ENCODE measurements around the gene DBI. TPM values are rescaled to one million over a fixed set of nuclear protein-coding genes. Genes with fewer than 3 reads are reported as not detected.

Gene DBI
- total RNA-seq = 100 to 1,000 TPM; 142 to 143 TPM

- H3K4me1 Mint-ChIP-seq (ENCODE audit: low read depth) = peaks cover 50% of the 10 kb centered on the region
- CTCF ChIA-PET = no interaction called here
- peak within 1 kb of the TSS; percentile 100 for H3K27ac Mint-ChIP-seq
- H3K9me3 Mint-ChIP-seq = no peaks in the 10 kb centered on the region
- POLR2A ChIA-PET = interaction anchor here (0.7 to 2.7 kb wide), 10 partner anchors 9 to 98 kb away, joined by 3 to 12 read pairs (median 4); no protein-coding TSS in a partner anchor
- peak within 1 kb of the TSS; percentile 100 for H3K4me3 Mint-ChIP-seq
- no peak for TF ChIP-seq CTCF (IDR thresholded peaks at IDR 0.05)
- H3K36me3 Mint-ChIP-seq (ENCODE audit: low read depth) = peaks cover 42% of the 10 kb centered on the region
- H3K27me3 Mint-ChIP-seq = no peaks in the 10 kb centered on the region
- DNase-seq = peak; percentile 94
- peak; percentile 92 for ATAC-seq
- intact Hi-C loops (cut with micrococcal nuclease) = no loop called here
Observed at GRCh38 chr2:119366649-119367471, at the start of gene DBI, which contains the start of gene C2orf76. TSS of gene DBI (plus strand) at chr2:119366977. CDS start at chr2:119367052, 75 bp downstream. TSS of gene C2orf76 (minus strand) at chr2:119366834. CDS start at chr2:119339959, 26,875 bp downstream.

GRCh38 chr2:119317554-119317953 is 49.2 kb upstream of the DBI start:
- CTCF ChIA-PET = no interaction called here
- H3K9me3 Mint-ChIP-seq = no peaks in the 10 kb centered on the region
- H3K4me1 Mint-ChIP-seq (ENCODE audit: low read depth) = no peaks in the 10 kb centered on the region
- TF ChIP-seq CTCF (IDR thresholded peaks at IDR 0.05) = no peak
- DNase-seq (no peak), ATAC-seq (no peak)
- POLR2A ChIA-PET = no interaction called here
- no peak overlapping the region for H3K4me3 Mint-ChIP-seq
- intact Hi-C loops (cut with micrococcal nuclease) = no loop called here
- no peaks in the 10 kb centered on the region for H3K36me3 Mint-ChIP-seq (ENCODE audit: low read depth)
- H3K27ac Mint-ChIP-seq = no peak overlapping the region
- H3K27me3 Mint-ChIP-seq = no peaks in the 10 kb centered on the region

- H3K4me3 Mint-ChIP-seq = no peak overlapping the region
- no peaks in the 10 kb centered on the region for H3K4me1 Mint-ChIP-seq (ENCODE audit: low read depth)
- H3K36me3 Mint-ChIP-seq (ENCODE audit: low read depth) = no peaks in the 10 kb centered on the region
- no peak for ATAC-seq
- no peaks in the 10 kb centered on the region for H3K9me3 Mint-ChIP-seq
- CTCF ChIA-PET = interaction anchor here (1.2 to 1.3 kb wide), 2 partner anchors 10 to 157 kb away, joined by 3 read pairs; no protein-coding TSS in a partner anchor
- DNase-seq = no peak
- no peaks in the 10 kb centered on the region for H3K27me3 Mint-ChIP-seq
- TF ChIP-seq CTCF (IDR thresholded peaks at IDR 0.05) = no peak
- intact Hi-C loops (cut with micrococcal nuclease) = no loop called here
- no peak overlapping the region for H3K27ac Mint-ChIP-seq
- POLR2A ChIA-PET = no interaction called here
Observed at GRCh38 chr2:119319593-119319992, 47.2 kb upstream of the DBI start.

GRCh38 chr2:119323459-119323858 is 43.3 kb upstream of the DBI start:
- H3K27me3 Mint-ChIP-seq = no peaks in the 10 kb centered on the region
- no peak overlapping the region for H3K4me3 Mint-ChIP-seq
- no peak for ATAC-seq
- no peaks in the 10 kb centered on the region for H3K4me1 Mint-ChIP-seq (ENCODE audit: low read depth)
- ChIA-PET POLR2A (no interaction called here), CTCF (no interaction called here)
- no peak for TF ChIP-seq CTCF (IDR thresholded peaks at IDR 0.05)
- no peaks in the 10 kb centered on the region for H3K36me3 Mint-ChIP-seq (ENCODE audit: low read depth)
- DNase-seq = no peak
- intact Hi-C loops (cut with micrococcal nuclease) = no loop called here
- no peak overlapping the region for H3K27ac Mint-ChIP-seq
- H3K9me3 Mint-ChIP-seq = no peaks in the 10 kb centered on the region

GRCh38 chr2:119324685-119325270 is 42.0 kb upstream of the DBI start:
- CTCF ChIA-PET = no interaction called here
- intact Hi-C loops (cut with micrococcal nuclease) = no loop called here
- H3K9me3 Mint-ChIP-seq = no peaks in the 10 kb centered on the region
- POLR2A ChIA-PET = interaction anchor here (0.7 kb wide), 1 partner anchor 528 kb away, joined by 3 read pairs; no protein-coding TSS in a partner anchor
- ATAC-seq (no peak), DNase-seq (no peak)
- no peak for TF ChIP-seq CTCF (IDR thresholded peaks at IDR 0.05)
- H3K4me1 Mint-ChIP-seq (ENCODE audit: low read depth) = no peaks in the 10 kb centered on the region
- no peaks in the 10 kb centered on the region for H3K27me3 Mint-ChIP-seq
- no peak overlapping the region for H3K27ac Mint-ChIP-seq
- no peak overlapping the region for H3K4me3 Mint-ChIP-seq
- H3K36me3 Mint-ChIP-seq (ENCODE audit: low read depth) = no peaks in the 10 kb centered on the region

Measured in activated CD8-positive, alpha-beta T cell treated with anti-CD3 and anti-CD28 coated beads for 36 hours (primary cell).